HEK293T (cell line): ENCODE results near the gene DKK3.

Experiments used
- ARNT ChIP-seq: fragments of 450-650 bp; IDR thresholded peaks from 2 replicates; pipeline ENCODE4 v1.6.1; 2017; ENCODE audit warnings: mild to moderate bottlenecking
- BHLHE40 ChIP-seq: fragments of 450-650 bp; IDR thresholded peaks from 2 replicates; pipeline ENCODE4 v1.6.1; 2016; ENCODE audit warnings: mild to moderate bottlenecking, moderate library complexity, borderline replicate concordance
- CTBP1 ChIP-seq: fragments of 450-650 bp; IDR thresholded peaks from 2 replicates; pipeline ENCODE4 v1.6.1; 2016; ENCODE audit warnings: borderline replicate concordance
- FOXA1 ChIP-seq: fragments of 450-650 bp; IDR thresholded peaks from 2 replicates; pipeline ENCODE4 v1.6.1; 2016; ENCODE audit warnings: mild to moderate bottlenecking
- FOXK2 ChIP-seq: fragments of 450-650 bp; IDR thresholded peaks from 2 replicates; pipeline ENCODE4 v1.6.1; 2016; ENCODE audit warnings: mild to moderate bottlenecking
- FOXM1 ChIP-seq: fragments of 450-650 bp; IDR thresholded peaks from 2 replicates; pipeline ENCODE4 v1.6.1; 2017; ENCODE audit warnings: mild to moderate bottlenecking, borderline replicate concordance
- HDGF ChIP-seq: fragments of 450-650 bp; IDR thresholded peaks from 2 replicates; pipeline ENCODE4 v1.6.1; 2017; ENCODE audit warnings: antibody characterized with exemption, borderline replicate concordance
- LEF1 ChIP-seq: fragments of 450-650 bp; IDR thresholded peaks from 2 replicates; pipeline ENCODE4 v1.6.1; 2017; ENCODE audit warnings: mild to moderate bottlenecking, borderline replicate concordance
- NFRKB ChIP-seq: fragments of 450-650 bp; IDR thresholded peaks from 2 replicates; pipeline ENCODE4 v1.6.1; 2016; ENCODE audit warnings: mild to moderate bottlenecking, moderate library complexity
- PKNOX1 ChIP-seq: fragments of 450-650 bp; IDR thresholded peaks from 2 replicates; pipeline ENCODE4 v1.6.1; 2016
- SP1 ChIP-seq: fragments of 450-650 bp; IDR thresholded peaks from 2 replicates; pipeline ENCODE4 v1.6.1; 2017
- SUZ12 ChIP-seq: fragments of 450-650 bp; IDR thresholded peaks from 2 replicates; pipeline ENCODE4 v1.6.1; 2016; ENCODE audit warnings: mild to moderate bottlenecking
- TARDBP ChIP-seq: fragments of 450-650 bp; IDR thresholded peaks from 2 replicates; pipeline ENCODE4 v1.6.1; 2016

- TF ChIP-seq FOXM1 (no peak), CTBP1 (no peak), HDGF (no peak), BHLHE40 (no peak), SUZ12 (no peak), LEF1 (no peak), SP1 (no peak), FOXK2 (no peak), TARDBP (no peak), PKNOX1 (no peak), FOXA1 (no peak), ARNT (no peak), NFRKB (no peak)
Observed at GRCh38 chr11:11984563-11984962, 23.9 kb downstream of the DKK3 start.
